SK-N-SH treated with all-trans-retinoic acid at 6 μM for 48 hours (cell line): ENCODE data around the gene NEB.

Experiments
- ATAC-seq: fragments of 200-7000 bp; cut with Tn5 transposase; 3 replicates; pipeline ENCODE4 v1.9.1; 2020; ENCODE audit warnings: mild to moderate bottlenecking, moderate library complexity
- ARNTL ChIP-seq: fragments of 450-650 bp; formaldehyde crosslinking; IDR thresholded peaks from 2 replicates; pipeline ENCODE4 v1.5.0; 2020; ENCODE audit warnings: low read depth, mild to moderate bottlenecking, moderate library complexity, borderline replicate concordance
- BACH2 ChIP-seq: fragments of 250-450 bp; sonication (Bioruptor Pico); IDR thresholded peaks from 2 replicates; pipeline ENCODE4 v1.9.0; 2021; ENCODE audit warnings: mild to moderate bottlenecking, borderline replicate concordance
- CSDC2 ChIP-seq: fragments of 250-450 bp; sonication (Bioruptor Pico); IDR thresholded peaks from 2 replicates; pipeline ENCODE4 v1.5.0; 2020; ENCODE audit warnings: mild to moderate bottlenecking, moderate library complexity
- ESRRG ChIP-seq: fragments of 250-450 bp; sonication (Bioruptor Pico); IDR thresholded peaks from 2 replicates; pipeline ENCODE4 v1.6.1; 2021; ENCODE audit warnings: mild to moderate bottlenecking
- GLIS3 ChIP-seq: fragments of 250-450 bp; sonication (Bioruptor Pico); IDR thresholded peaks from 2 replicates; pipeline ENCODE4 v1.5.0; 2020; ENCODE audit warnings: mild to moderate bottlenecking, moderate library complexity
- ISL1 ChIP-seq: fragments of 250-450 bp; sonication (Bioruptor Pico); IDR thresholded peaks from 2 replicates; pipeline ENCODE4 v2.1.2; 2022; ENCODE audit warnings: mild to moderate bottlenecking, moderate library complexity
- PPARA ChIP-seq: fragments of 250-450 bp; sonication (Bioruptor Pico); IDR thresholded peaks from 2 replicates; pipeline ENCODE4 v1.5.0; 2020; ENCODE audit warnings: mild to moderate bottlenecking, borderline replicate concordance
- TCF4 ChIP-seq: fragments of 250-450 bp; sonication (Bioruptor Pico); IDR thresholded peaks from 2 replicates; pipeline ENCODE4 v1.8.0; 2021; ENCODE audit warnings: mild to moderate bottlenecking, moderate library complexity, borderline replicate concordance
- TOX ChIP-seq: fragments of 250-450 bp; sonication (Bioruptor Pico); IDR thresholded peaks from 2 replicates; pipeline ENCODE4 v1.8.0; 2021; ENCODE audit warnings: mild to moderate bottlenecking, moderate library complexity, borderline replicate concordance
- TSHZ2 ChIP-seq: fragments of 250-450 bp; sonication (Bioruptor Pico); IDR thresholded peaks from 2 replicates; pipeline ENCODE4 v1.5.0; 2020; ENCODE audit warnings: mild to moderate bottlenecking, moderate library complexity
- ZC3H10 ChIP-seq: fragments of 250-450 bp; sonication (Bioruptor Pico); IDR thresholded peaks from 2 replicates; pipeline ENCODE4 v1.5.1; 2021; ENCODE audit warnings: mild to moderate bottlenecking, moderate library complexity
- ZFP3 ChIP-seq: fragments of 250-450 bp; sonication (Bioruptor Pico); IDR thresholded peaks from 2 replicates; pipeline ENCODE4 v1.5.0; 2020; ENCODE audit warnings: mild to moderate bottlenecking, moderate library complexity
- ZFP30 ChIP-seq: fragments of 450-650 bp; formaldehyde crosslinking; IDR thresholded peaks from 2 replicates; pipeline ENCODE4 v1.5.0; 2022; ENCODE audit warnings: mild to moderate bottlenecking, moderate library complexity
- ZNF565 ChIP-seq: fragments of 450-650 bp; formaldehyde crosslinking; conservative IDR thresholded peaks from 2 replicates; pipeline ENCODE4 v1.5.0; 2020; ENCODE audit warnings: low read depth, mild to moderate bottlenecking, moderate library complexity
- ZNF70 ChIP-seq: fragments of 450-650 bp; formaldehyde crosslinking; IDR thresholded peaks from 2 replicates; pipeline ENCODE4 v1.5.0; 2020; ENCODE audit warnings: mild to moderate bottlenecking, moderate library complexity
- TF ChIP-seq, protein P1 (sequence below): fragments of 250-450 bp; sonication (Bioruptor Pico); IDR thresholded peaks from 2 replicates; pipeline ENCODE4 v1.5.1; 2021; ENCODE audit warnings: mild to moderate bottlenecking, moderate library complexity
- TF ChIP-seq, protein P2 (sequence below): fragments of 250-450 bp; sonication (Bioruptor Pico); IDR thresholded peaks from 2 replicates; pipeline ENCODE4 v1.8.0; 2021; ENCODE audit warnings: low read depth, mild to moderate bottlenecking, moderate library complexity, borderline replicate concordance
- TF ChIP-seq, protein P3 (sequence below): fragments of 250-450 bp; sonication (Bioruptor Pico); IDR thresholded peaks from 2 replicates; pipeline ENCODE4 v1.8.0; 2020; ENCODE audit warnings: mild to moderate bottlenecking, moderate library complexity, borderline replicate concordance
- TF ChIP-seq, protein P4 (sequence below): fragments of 250-450 bp; sonication (Bioruptor Pico); IDR thresholded peaks from 2 replicates; pipeline ENCODE4 v1.5.1; 2020; ENCODE audit warnings: low read depth, mild to moderate bottlenecking, moderate library complexity

NEB gene

GRCh38 chr2:151506170-151506569 lies 228.1 kb downstream of the NEB start:
- no peak for ATAC-seq
- TF ChIP-seq, protein P1, sequence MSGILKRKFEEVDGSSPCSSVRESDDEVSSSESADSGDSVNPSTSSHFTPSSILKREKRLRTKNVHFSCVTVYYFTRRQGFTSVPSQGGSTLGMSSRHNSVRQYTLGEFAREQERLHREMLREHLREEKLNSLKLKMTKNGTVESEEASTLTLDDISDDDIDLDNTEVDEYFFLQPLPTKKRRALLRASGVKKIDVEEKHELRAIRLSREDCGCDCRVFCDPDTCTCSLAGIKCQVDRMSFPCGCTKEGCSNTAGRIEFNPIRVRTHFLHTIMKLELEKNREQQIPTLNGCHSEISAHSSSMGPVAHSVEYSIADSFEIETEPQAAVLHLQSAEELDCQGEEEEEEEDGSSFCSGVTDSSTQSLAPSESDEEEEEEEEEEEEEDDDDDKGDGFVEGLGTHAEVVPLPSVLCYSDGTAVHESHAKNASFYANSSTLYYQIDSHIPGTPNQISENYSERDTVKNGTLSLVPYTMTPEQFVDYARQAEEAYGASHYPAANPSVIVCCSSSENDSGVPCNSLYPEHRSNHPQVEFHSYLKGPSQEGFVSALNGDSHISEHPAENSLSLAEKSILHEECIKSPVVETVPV: no peak
- no peak for TF ChIP-seq ZFP3
- TF ChIP-seq TSHZ2: no peak
- no peak for TF ChIP-seq TOX
- TF ChIP-seq, protein P2, sequence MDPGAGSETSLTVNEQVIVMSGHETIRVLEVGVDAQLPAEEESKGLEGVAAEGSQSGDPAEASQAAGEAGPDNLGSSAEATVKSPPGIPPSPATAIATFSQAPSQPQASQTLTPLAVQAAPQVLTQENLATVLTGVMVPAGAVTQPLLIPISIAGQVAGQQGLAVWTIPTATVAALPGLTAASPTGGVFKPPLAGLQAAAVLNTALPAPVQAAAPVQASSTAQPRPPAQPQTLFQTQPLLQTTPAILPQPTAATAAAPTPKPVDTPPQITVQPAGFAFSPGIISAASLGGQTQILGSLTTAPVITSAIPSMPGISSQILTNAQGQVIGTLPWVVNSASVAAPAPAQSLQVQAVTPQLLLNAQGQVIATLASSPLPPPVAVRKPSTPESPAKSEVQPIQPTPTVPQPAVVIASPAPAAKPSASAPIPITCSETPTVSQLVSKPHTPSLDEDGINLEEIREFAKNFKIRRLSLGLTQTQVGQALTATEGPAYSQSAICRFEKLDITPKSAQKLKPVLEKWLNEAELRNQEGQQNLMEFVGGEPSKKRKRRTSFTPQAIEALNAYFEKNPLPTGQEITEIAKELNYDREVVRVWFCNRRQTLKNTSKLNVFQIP: no peak
- TF ChIP-seq ARNTL (CRISPR knock-in tag): no peak

DNA sequence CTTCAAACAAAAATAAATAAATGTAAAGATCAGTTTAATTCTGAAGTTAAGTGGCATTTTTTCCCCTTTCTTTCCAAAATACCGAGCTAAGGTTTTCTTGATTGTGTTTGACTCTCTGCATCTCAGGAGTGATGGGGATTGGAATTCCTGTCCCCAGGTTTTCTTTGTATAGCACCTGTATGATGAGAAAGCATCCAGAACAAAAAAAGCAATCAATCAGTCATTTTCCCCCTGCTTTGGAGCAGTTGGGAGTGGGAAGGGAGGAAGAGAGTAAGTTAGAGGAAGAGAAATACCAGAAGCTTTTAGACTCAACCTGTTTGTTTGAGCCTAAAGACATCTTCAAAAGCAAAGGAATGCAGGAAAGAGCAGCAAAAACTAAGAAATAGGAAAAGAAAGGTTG lies 236.1 kb downstream of the NEB start:
- TF ChIP-seq TCF4 (CRISPR knock-in tag): no peak
- no peak for TF ChIP-seq PPARA
- no peak for TF ChIP-seq ZC3H10
- TF ChIP-seq ZFP3: no peak
- TF ChIP-seq ESRRG (CRISPR knock-in tag): no peak
- no peak for TF ChIP-seq TSHZ2
- TF ChIP-seq ZNF70: no peak
- no peak for ATAC-seq

DNA sequence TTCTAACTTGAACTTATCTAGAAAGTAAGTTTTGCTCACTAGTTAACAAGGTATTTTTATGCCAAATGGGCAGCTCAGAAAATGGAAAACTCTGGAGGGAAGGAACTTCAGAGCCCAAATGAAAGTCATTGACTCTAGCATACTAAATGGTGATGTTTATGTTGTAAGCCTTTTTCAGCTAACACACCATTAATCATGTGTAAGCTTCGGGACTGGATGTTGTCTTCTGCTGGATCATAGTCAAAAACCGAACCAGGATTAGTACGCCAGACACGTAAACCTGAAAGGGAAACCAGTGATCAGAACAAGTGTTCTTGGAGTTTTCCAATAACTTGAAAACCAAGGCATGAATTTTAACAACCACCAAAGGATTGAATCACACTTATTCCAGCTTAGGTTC lies 242.8 kb downstream of the NEB start:
- no peak for TF ChIP-seq ZFP30
- no peak for TF ChIP-seq ISL1 (CRISPR knock-in tag)
- no peak for TF ChIP-seq CSDC2
- no peak for TF ChIP-seq TCF4 (CRISPR knock-in tag)
- TF ChIP-seq GLIS3 (CRISPR knock-in tag): no peak
- no peak for TF ChIP-seq TOX
- no peak for ATAC-seq

DNA sequence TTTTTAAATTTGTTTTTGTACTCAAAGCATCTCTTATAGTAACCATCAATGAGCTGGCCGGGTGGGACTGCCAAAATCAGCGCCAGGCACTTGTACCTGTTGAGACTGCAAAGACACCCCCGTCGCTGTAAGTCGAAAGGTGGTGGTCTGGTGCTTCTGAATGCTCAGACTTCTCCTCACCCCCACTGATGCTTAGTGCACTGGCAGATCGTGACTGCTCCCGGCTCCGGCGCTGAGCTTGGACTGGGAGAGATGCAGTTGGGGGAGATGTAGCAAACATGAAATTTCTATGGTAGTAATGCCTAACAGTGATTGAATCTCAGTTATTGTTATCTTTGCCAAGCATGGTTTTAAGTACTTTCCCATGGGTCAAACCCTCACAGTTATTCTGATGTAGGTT lies 244.0 kb downstream of the NEB start:
- TF ChIP-seq, protein P1: no peak
- TF ChIP-seq ZNF565 (CRISPR knock-in tag): no peak
- no peak for TF ChIP-seq ESRRG (CRISPR knock-in tag)
- ATAC-seq: no peak

DNA sequence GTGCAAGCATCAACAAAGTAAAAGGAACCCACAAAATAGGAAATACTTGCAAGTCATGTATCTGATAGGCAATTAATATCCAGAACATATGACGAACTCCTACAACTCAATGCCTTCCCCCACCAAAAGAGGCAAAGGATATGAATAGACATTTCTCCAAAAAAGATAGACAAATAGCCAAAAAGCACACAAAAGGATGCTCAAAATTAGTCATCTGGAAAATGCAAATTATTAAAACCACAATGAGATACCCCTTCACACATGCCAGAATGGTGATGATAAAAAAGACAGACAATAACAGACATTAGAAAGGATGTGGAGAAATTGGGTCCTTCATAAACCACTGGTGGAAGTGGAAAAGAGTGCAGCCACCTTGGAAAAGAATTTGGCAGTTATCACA lies 248.2 kb downstream of the NEB start:
- no peak for ATAC-seq
- TF ChIP-seq, protein P3, sequence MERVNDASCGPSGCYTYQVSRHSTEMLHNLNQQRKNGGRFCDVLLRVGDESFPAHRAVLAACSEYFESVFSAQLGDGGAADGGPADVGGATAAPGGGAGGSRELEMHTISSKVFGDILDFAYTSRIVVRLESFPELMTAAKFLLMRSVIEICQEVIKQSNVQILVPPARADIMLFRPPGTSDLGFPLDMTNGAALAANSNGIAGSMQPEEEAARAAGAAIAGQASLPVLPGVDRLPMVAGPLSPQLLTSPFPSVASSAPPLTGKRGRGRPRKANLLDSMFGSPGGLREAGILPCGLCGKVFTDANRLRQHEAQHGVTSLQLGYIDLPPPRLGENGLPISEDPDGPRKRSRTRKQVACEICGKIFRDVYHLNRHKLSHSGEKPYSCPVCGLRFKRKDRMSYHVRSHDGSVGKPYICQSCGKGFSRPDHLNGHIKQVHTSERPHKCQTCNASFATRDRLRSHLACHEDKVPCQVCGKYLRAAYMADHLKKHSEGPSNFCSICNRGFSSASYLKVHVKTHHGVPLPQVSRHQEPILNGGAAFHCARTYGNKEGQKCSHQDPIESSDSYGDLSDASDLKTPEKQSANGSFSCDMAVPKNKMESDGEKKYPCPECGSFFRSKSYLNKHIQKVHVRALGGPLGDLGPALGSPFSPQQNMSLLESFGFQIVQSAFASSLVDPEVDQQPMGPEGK (CRISPR knock-in tag): no peak
- TF ChIP-seq TSHZ2: no peak
- TF ChIP-seq ZNF70: no peak
- TF ChIP-seq, protein P4, sequence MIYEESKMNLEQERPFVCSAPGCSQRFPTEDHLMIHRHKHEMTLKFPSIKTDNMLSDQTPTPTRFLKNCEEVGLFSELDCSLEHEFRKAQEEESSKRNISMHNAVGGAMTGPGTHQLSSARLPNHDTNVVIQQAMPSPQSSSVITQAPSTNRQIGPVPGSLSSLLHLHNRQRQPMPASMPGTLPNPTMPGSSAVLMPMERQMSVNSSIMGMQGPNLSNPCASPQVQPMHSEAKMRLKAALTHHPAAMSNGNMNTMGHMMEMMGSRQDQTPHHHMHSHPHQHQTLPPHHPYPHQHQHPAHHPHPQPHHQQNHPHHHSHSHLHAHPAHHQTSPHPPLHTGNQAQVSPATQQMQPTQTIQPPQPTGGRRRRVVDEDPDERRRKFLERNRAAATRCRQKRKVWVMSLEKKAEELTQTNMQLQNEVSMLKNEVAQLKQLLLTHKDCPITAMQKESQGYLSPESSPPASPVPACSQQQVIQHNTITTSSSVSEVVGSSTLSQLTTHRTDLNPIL (CRISPR knock-in tag): no peak
- no peak for TF ChIP-seq GLIS3 (CRISPR knock-in tag)
- no peak for TF ChIP-seq BACH2 (CRISPR knock-in tag)
